Effector memory CD4-positive, alpha-beta T cell (primary cell): ENCODE measurements around the gene MAN2B2.
"Not testable (repeated sequence)": the region's sequence is repeated elsewhere in the genome, so short reads cannot be mapped to it uniquely, and the experiment has no call there.

Experiments used
- DNase-seq, 3 donors: peaks; one replicate each; pipeline ENCODE4 v3.0.0-alpha.2; 2020
- H3K27ac ChIP-seq: 2 replicates; pipeline ENCODE4 v1.7.0; 2013; ENCODE audit warnings: mild to moderate bottlenecking, low read length, moderate library complexity; ENCODE audit not compliant: insufficient read depth, poor library complexity, severe bottlenecking
- H3K27me3 ChIP-seq: replicated peaks from 2 replicates; pipeline ENCODE4 v1.7.0; 2013; ENCODE audit warnings: mild to moderate bottlenecking, low read length; ENCODE audit not compliant: insufficient read depth, control insufficient read depth, poor library complexity, severe bottlenecking
- H3K36me3 ChIP-seq: 2 replicates; pipeline ENCODE4 v1.7.0; 2013; ENCODE audit warnings: mild to moderate bottlenecking, low read length, moderate library complexity; ENCODE audit not compliant: control insufficient read depth, insufficient read depth
- H3K4me1 ChIP-seq: 2 replicates; pipeline ENCODE4 v1.7.0; 2013; ENCODE audit warnings: low read length, mild to moderate bottlenecking; ENCODE audit not compliant: control insufficient read depth, insufficient read depth, poor library complexity, severe bottlenecking
- H3K4me3 ChIP-seq: 2 replicates; pipeline ENCODE4 v1.7.0; 2013; ENCODE audit warnings: low read length, low read depth, mild to moderate bottlenecking; ENCODE audit not compliant: insufficient read depth, poor library complexity, severe bottlenecking
- H3K9me3 ChIP-seq: 2 replicates; pipeline ENCODE4 v1.7.0; 2013; ENCODE audit warnings: mild to moderate bottlenecking, low read length, moderate library complexity; ENCODE audit not compliant: control insufficient read depth

The MAN2B2 gene

GRCh38 chr4:6654211-6654610, 79.2 kb downstream of the MAN2B2 start:
- not testable (repeated sequence) for H3K4me1 ChIP-seq, H3K27me3 ChIP-seq, H3K4me3 ChIP-seq, DNase-seq, H3K36me3 ChIP-seq, H3K27ac ChIP-seq, H3K9me3 ChIP-seq

GRCh38 chr4:6655291-6655690, 80.3 kb downstream of the MAN2B2 start:
- H3K4me1 ChIP-seq, H3K27ac ChIP-seq, H3K9me3 ChIP-seq, H3K27me3 ChIP-seq, H3K36me3 ChIP-seq, DNase-seq, H3K4me3 ChIP-seq: not testable (repeated sequence)

DNA sequence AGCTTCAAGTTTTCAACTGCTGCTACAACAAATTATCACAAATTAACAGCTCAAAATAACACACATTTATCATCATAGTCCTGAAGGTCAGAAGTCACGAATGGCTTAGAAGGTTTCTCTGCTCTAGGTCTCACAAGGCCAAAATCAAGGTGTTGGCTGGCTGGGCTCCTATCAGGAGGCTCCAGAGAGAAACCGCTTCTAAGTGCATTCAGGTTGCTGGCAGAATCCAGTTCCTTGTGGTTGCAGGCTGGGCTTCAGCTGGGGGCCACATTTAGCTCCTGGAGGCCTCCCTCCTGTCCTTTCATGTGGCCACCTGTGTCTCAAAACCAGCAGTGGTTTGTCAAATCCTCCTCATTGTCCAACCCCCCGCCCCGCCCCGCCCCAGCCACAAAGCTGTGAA, 80.9 kb downstream of the MAN2B2 start:
- Histone ChIP-seq H3K4me1 (peaks cover 10% of the 10 kb centered on the region), H3K27ac (no peak overlapping the region), H3K4me3 (no peak overlapping the region), H3K36me3 (no peaks in the 10 kb centered on the region), H3K27me3 (no peaks in the 10 kb centered on the region), H3K9me3 (no peaks in the 10 kb centered on the region)
- no peak for DNase-seq

DNA sequence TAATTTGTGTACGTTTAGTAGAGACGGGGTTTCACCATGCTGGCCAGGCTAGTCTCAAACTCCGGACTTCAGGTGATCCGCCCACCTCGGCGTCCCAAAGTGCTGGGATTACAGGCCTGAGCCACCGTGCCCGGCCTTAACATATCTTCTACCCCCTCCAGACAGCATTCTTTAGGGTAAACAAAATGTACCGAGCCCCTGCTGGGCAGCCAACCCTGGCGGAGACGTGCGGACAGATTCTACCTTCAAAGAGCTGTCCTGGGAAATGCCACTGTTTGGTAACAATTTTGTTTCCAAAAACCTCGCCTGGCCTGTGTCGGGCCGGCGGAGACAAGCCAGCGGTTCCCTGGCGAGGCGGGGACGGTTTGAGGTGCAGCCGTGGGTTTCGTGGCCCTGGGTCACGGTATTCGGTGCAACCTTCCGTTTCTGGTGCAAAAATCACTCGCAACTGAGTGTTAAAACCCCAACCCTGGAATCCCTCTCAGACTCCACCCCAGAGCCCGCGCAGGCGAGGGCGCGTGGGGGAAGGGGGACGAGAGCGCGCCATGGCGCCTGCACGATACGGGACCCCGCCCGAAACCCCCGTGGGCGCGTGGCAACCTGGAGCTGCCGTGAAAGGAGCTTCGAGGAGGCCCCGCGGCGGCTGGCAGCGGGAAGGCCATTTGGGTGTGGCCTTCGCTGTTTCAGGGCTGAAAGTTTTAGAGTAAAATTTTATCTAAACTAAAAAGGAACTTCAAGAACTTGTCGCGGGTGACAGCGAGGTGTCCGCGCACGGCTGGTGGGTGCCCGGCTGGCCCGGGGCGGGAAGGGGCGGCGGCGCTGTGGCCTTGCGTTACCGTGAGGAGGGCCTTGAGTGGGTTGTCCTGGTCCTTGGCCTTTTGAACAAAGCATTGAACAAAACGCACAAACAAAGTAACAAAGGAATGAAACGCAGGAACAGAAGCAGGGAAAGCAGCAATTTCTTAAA, 82.5 kb downstream of the MAN2B2 start:
- Histone ChIP-seq H3K4me1 (peaks cover 10% of the 10 kb centered on the region), H3K36me3 (no peaks in the 10 kb centered on the region), H3K27me3 (no peaks in the 10 kb centered on the region), H3K9me3 (no peaks in the 10 kb centered on the region), H3K4me3 (no peak overlapping the region), H3K27ac (no peak overlapping the region)
- no peak for DNase-seq

- Histone ChIP-seq H3K27me3 (no peaks in the 10 kb centered on the region), H3K4me1 (peaks cover 10% of the 10 kb centered on the region), H3K9me3 (no peaks in the 10 kb centered on the region), H3K4me3 (peak overlapping the region; percentile 45), H3K27ac (peak overlapping the region; percentile 5), H3K36me3 (no peaks in the 10 kb centered on the region)
- DNase-seq = no peak
Observed at GRCh38 chr4:6658209-6658595, 83.2 kb downstream of the MAN2B2 start.

DNA sequence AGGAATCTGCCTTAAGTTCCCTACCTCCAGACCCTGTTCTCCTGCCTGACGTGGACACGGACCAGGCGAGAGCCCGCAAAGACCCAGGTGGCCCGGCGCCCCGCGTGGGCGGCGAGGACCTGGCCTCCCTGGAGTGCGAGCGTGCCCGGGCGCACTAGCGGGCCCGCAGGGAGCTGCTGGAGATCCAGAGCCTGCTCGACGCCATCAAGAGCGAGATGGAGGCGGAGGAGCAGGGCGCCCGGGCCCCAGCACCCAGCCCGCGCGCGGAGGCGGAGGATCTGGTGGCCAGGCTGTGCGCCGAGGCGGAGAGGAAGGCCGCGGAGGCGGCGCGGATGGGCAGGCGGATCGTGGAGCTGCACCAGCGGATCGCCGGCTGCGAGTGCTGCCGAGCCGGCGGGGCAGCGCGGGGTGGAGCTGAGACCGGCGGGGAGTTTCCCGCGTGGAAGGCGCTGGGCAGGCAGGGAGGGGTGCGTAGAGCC, 83.6 kb downstream of the MAN2B2 start:
- peaks cover 10% of the 10 kb centered on the region for H3K4me1 ChIP-seq
- peak overlapping the region; percentile 5 for H3K27ac ChIP-seq
- no peaks in the 10 kb centered on the region for H3K27me3 ChIP-seq
- H3K36me3 ChIP-seq = no peaks in the 10 kb centered on the region
- DNase-seq = peak; percentile 37 to 45 (median 38)
- no peaks in the 10 kb centered on the region for H3K9me3 ChIP-seq
- H3K4me3 ChIP-seq = peak overlapping the region; percentile 45

DNA sequence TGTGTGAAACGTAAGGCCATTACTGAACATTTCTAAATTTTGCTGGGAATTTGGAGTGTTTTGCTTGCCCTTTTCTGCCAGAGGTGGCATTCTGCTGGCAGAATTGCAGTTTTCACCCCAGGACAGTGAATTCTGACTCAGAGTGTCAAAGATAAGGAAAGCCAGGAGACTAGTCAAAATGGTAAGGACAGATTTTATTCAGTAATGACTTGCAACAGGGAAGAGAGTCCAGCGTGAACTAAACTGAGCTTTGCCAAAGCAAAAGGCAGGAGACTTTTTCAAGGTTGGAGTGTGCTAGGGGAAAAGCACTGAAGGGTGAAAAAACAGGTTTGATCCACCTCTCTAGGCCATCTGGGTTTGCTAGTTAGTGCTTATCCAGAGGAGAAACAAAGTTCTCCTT, 84.9 kb downstream of the MAN2B2 start:
- DNase-seq = no peak
- no peaks in the 10 kb centered on the region for H3K36me3 ChIP-seq
- no peaks in the 10 kb centered on the region for H3K27me3 ChIP-seq
- H3K27ac ChIP-seq = no peak overlapping the region
- peaks cover 18% of the 10 kb centered on the region for H3K4me1 ChIP-seq
- no peaks in the 10 kb centered on the region for H3K9me3 ChIP-seq
- no peak overlapping the region for H3K4me3 ChIP-seq

- H3K27me3 ChIP-seq = no peaks in the 10 kb centered on the region
- H3K4me3 ChIP-seq = no peak overlapping the region
- H3K9me3 ChIP-seq = no peaks in the 10 kb centered on the region
- H3K27ac ChIP-seq = no peak overlapping the region
- H3K36me3 ChIP-seq = no peaks in the 10 kb centered on the region
- no peak for DNase-seq
- H3K4me1 ChIP-seq = peaks cover 19% of the 10 kb centered on the region
Observed at GRCh38 chr4:6660430-6660829, 85.4 kb downstream of the MAN2B2 start.

DNA sequence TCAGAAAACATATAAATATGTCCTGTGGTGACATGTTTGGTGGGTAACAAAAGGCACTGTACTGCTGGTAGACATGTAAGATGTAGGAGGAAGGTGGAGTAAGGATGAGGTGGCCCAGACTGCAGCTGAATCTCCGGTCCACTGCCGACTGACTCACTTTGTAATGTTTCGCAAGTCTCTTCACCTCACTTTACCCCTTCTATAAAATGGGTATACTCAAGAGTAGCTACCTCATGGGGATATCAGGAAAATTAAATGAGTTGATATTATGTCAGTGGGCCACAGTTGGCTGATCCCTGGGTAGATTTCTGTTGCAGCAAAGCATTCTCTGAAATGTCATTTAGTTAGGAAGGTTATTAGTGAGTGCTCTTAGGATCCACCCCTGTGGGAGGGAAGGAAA, 87.6 kb downstream of the MAN2B2 start:
- Histone ChIP-seq H3K27me3 (no peaks in the 10 kb centered on the region), H3K4me3 (no peak overlapping the region), H3K36me3 (no peaks in the 10 kb centered on the region), H3K27ac (no peak overlapping the region), H3K4me1 (peaks cover 19% of the 10 kb centered on the region), H3K9me3 (no peaks in the 10 kb centered on the region)
- DNase-seq = no peak

DNA sequence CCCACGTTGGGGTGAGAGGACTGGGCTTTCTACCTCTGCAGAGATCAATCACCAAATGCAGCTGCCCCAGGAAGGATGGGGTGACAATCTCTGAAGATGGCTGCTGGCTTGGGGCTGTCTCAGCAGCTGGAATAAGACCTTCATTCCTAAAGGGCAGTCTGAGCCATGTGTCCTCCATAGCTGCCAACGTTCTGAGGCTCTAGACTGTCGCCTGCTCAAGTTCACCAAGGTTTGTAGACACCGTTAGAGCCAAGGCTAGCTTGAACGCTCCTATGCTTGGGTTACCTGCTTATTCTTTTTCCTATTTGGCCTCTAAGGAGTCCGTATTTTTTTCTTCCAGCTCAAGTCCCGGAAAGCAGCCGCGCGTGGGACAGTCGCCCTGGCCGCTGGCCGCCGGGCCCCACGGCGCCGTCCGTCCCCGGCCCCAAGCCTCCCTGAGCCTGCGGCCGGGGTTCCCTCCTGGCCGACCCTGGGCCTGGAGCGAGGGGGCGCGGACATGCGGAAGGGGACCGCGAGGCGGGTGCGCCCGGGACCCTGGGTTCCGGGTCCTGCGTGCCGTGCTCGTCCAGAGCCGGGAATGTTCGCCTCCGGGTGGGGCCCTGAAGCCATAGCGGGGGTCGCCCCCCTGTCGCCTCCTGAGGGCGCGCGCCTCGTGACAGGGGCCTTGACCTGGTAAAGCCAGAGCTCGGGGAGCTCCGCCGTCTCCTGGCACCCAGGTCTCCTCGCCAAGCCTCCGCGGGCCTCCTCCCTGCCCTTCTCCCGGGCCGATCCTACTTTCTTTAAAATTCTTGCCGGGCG, 88.8 kb downstream of the MAN2B2 start:
- Histone ChIP-seq H3K9me3 (no peaks in the 10 kb centered on the region), H3K27me3 (no peaks in the 10 kb centered on the region), H3K4me3 (peak overlapping the region; percentile 52), H3K4me1 (peaks cover 13% of the 10 kb centered on the region), H3K36me3 (no peaks in the 10 kb centered on the region), H3K27ac (no peak overlapping the region)
- no peak for DNase-seq
